BE2C (cell line): ENCODE measurements around the gene OR2W3.

Experiments used
- DNase-seq: peaks from one replicate; pipeline ENCODE4 v3.0.0-alpha.2; 2020
- H3K27me3 ChIP-seq: fragments of 250-450 bp; sonication (Bioruptor Pico); 2 replicates; pipeline ENCODE4 v1.5.1; 2020; ENCODE audit warnings: mild to moderate bottlenecking
- H3K36me3 ChIP-seq: fragments of 250-450 bp; sonication (Bioruptor Pico); 2 replicates; pipeline ENCODE4 v1.5.1; 2020; ENCODE audit warnings: mild to moderate bottlenecking
- H3K4me1 ChIP-seq: fragments of 250-450 bp; sonication (Bioruptor Pico); 2 replicates; pipeline ENCODE4 v1.5.1; 2020
- H3K4me3 ChIP-seq: 2 replicates; pipeline ENCODE4 v1.5.1; 2011; ENCODE audit warnings: low read depth, low read length
- H3K9me3 ChIP-seq: fragments of 250-450 bp; sonication (Bioruptor Pico); 2 replicates; pipeline ENCODE4 v1.5.1; 2020
- TF ChIP-seq, protein P1 (sequence below): IDR thresholded peaks from 2 replicates; pipeline ENCODE4 v1.5.1; 2012; ENCODE audit warnings: mild to moderate bottlenecking, low read depth, low read length

Gene OR2W3

DNA sequence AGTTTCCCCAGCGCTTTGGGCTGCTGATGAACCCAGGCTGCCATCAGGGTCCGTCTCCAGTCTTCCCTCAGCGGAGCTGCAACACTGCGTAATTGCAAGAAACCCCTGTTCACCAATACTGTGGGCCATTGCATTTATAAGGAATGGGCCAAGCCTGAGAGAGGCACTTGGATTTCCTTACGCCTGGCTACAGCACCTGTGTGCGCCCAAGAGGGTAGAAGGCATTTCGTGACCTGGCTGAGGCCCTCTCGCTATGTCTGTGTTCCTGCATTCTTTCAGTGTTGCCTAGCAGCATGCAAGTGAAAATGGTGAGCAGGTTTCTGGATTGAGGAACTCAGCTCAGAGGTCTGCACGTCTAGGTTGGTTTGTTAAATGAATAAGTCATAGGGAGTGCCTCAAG, 12.0 kb upstream of the OR2W3 start:
- H3K4me1 ChIP-seq: no peaks in the 10 kb centered on the region
- TF ChIP-seq, protein P1, sequence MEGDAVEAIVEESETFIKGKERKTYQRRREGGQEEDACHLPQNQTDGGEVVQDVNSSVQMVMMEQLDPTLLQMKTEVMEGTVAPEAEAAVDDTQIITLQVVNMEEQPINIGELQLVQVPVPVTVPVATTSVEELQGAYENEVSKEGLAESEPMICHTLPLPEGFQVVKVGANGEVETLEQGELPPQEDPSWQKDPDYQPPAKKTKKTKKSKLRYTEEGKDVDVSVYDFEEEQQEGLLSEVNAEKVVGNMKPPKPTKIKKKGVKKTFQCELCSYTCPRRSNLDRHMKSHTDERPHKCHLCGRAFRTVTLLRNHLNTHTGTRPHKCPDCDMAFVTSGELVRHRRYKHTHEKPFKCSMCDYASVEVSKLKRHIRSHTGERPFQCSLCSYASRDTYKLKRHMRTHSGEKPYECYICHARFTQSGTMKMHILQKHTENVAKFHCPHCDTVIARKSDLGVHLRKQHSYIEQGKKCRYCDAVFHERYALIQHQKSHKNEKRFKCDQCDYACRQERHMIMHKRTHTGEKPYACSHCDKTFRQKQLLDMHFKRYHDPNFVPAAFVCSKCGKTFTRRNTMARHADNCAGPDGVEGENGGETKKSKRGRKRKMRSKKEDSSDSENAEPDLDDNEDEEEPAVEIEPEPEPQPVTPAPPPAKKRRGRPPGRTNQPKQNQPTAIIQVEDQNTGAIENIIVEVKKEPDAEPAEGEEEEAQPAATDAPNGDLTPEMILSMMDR: no peak
- no peak overlapping the region for H3K4me3 ChIP-seq
- no peak for DNase-seq
- H3K27me3 ChIP-seq: no peaks in the 10 kb centered on the region
- no peaks in the 10 kb centered on the region; the same call in 1 of the 2 replicates for H3K9me3 ChIP-seq
- no peaks in the 10 kb centered on the region for H3K36me3 ChIP-seq

DNA sequence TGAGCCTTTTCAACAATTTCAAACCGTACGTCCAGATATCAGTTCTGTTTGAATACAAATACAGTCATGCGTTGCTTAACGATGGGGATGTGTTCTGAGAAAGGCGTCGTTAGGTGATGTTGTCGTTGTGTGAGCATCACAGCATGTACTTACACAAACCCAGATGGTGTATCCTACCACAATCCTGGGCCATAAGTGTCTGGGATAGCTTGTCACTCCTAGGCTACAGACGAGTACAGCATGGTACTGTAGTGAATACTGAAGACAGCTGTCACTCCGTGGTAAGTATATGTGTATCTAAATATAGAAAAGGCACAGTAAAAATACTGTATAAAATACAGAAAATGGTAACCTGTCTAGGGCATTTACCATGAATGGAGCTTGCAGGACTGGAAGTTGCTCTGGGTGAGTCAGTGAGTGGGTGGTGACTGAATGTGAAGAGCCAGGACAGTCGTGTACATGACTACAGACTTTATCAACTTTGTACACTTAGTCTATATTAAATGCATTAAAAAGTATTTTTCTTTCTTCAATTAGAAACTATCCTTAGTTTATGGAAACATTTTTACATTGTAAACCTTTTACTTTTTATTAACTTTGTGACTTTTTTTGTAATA, 10.5 kb upstream of the OR2W3 start:
- H3K9me3 ChIP-seq: no peaks in the 10 kb centered on the region; the same call in 1 of the 2 replicates
- no peaks in the 10 kb centered on the region for H3K4me1 ChIP-seq
- DNase-seq: no peak
- no peak overlapping the region for H3K4me3 ChIP-seq
- TF ChIP-seq, protein P1: no peak
- H3K27me3 ChIP-seq: no peaks in the 10 kb centered on the region
- no peaks in the 10 kb centered on the region for H3K36me3 ChIP-seq

GRCh38 chr1:247895976-247896375, 589 bp downstream of the OR2W3 start:
- TF ChIP-seq, protein P1: no peak
- no peaks in the 10 kb centered on the region for H3K9me3 ChIP-seq
- no peak overlapping the region for H3K4me3 ChIP-seq
- no peaks in the 10 kb centered on the region for H3K4me1 ChIP-seq
- no peaks in the 10 kb centered on the region for H3K27me3 ChIP-seq
- H3K36me3 ChIP-seq: no peaks in the 10 kb centered on the region
- DNase-seq: no peak

DNA sequence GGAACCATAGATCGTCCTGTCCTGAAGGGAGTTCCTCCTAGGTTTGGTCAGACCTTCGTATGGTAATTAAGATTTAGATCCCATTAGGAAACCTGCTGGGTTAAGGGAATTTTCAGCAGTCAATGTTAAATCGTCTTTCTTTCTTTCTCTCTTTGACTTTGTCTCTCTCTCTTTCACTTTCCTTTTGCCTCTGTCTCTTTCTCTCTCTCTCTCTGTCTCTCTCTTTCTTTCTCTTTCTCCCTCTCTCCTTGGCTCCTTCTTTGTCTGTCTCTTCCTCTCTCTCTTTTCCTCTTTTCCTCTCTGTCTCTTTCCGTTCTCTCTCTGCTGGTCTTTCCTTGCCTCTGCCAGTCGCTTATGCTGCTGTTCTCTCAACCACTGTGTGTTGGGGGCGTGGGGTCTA, 8.7 kb downstream of the OR2W3 start:
- TF ChIP-seq, protein P1: no peak
- H3K9me3 ChIP-seq: no peaks in the 10 kb centered on the region
- no peak for DNase-seq
- H3K27me3 ChIP-seq: no peaks in the 10 kb centered on the region
- H3K4me1 ChIP-seq: no peaks in the 10 kb centered on the region
- H3K4me3 ChIP-seq: no peak overlapping the region
- H3K36me3 ChIP-seq: no peaks in the 10 kb centered on the region

GRCh38 chr1:247905181-247905580, 9.8 kb downstream of the OR2W3 start:
- TF ChIP-seq, protein P1: no peak
- Histone ChIP-seq H3K27me3 (no peaks in the 10 kb centered on the region), H3K4me3 (no peak overlapping the region), H3K9me3 (no peaks in the 10 kb centered on the region), H3K36me3 (no peaks in the 10 kb centered on the region), H3K4me1 (no peaks in the 10 kb centered on the region)
- no peak for DNase-seq

DNA sequence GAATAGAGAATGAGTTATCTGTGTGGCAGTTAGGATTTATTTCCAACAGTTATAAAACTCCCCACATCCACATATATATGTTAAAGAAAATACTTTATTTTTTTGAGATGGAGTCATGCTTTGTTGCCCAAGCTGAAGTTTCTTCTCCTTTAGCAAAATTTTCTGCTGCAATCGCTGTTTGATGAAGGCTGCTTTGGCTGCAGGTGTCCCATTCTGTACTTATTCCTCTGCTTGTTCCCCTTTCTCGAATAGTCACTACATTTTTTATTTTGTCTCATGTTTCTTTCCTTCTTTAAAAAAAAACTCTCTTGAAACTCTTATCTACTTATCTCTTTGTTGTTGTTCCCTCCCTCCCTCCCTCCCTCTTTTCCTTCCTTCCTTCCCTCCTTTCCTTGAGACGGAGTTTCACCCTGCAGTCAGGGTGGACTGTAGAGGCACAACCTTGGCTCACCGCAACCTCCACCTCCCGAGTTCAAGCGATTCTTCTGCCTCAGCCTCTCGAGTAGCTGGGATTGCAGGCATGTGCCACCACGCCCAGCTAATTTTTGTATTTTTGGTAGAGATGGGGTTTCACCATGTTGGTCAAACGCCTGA, 10.6 kb downstream of the OR2W3 start:
- DNase-seq: no peak
- no peak overlapping the region for H3K4me3 ChIP-seq
- no peaks in the 10 kb centered on the region for H3K4me1 ChIP-seq
- no peaks in the 10 kb centered on the region for H3K36me3 ChIP-seq
- TF ChIP-seq, protein P1: no peak
- no peaks in the 10 kb centered on the region for H3K9me3 ChIP-seq
- no peaks in the 10 kb centered on the region for H3K27me3 ChIP-seq
